HG03159 (cell line): Measurements from ENCODE around the gene NDE1.
"Not testable (repeated sequence)": the region's sequence is repeated elsewhere in the genome, so short reads cannot be mapped to it uniquely, and the experiment has no call there.

Source experiments
- ATAC-seq: cut with Tn5 transposase; IDR thresholded peaks from one replicate; pipeline ENCODE4 v1.9.1; 2021; ENCODE audit warnings: mild to moderate bottlenecking, moderate library complexity; ENCODE audit not compliant: unreplicated experiment

NDE1 gene

GRCh38 chr16:15692508-15692907 lies 42.5 kb downstream of the NDE1 start:
- not testable (repeated sequence) for ATAC-seq

DNA sequence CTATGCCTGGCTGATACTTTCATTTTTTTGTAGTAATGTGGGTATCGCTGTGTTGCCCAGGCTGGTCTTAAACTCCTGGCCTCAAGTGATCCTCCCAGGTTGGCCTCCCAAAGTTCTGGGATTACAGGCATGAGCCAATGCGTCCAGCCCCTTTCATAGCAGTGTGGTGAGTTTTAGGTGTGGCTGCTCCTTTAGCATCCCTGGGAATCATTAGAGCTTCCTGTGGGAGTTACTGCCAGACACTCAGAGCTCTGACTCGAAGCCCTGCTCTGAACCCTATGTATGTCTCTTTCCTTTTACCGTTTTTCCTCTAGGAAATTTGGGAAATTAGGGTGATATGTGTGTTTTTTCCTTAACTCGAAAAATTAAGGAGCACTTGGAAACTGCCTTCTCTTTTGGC lies 44.5 kb downstream of the NDE1 start:
- no peak for ATAC-seq

GRCh38 chr16:15699819-15700218 lies 49.8 kb downstream of the NDE1 start:
- ATAC-seq: no peak

DNA sequence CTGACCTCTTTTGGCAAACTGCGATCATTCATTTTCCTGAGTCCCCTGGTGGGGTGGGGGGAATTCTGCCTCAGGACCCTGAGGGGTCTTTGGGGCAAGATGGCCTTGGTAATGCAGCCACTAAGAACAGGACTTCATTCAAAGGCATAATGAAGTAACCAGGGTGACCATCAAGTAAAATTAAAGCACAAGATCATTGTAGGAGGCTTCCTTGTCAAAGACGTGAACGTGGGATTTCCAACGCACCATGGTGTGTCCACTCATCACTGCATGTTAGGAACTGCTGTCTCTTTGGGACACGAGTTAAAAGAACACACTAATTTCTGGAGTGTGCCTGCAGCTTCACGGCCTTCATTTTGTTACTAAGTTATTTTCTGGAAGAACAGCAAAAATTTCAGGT lies 51.3 kb downstream of the NDE1 start:
- no peak for ATAC-seq

DNA sequence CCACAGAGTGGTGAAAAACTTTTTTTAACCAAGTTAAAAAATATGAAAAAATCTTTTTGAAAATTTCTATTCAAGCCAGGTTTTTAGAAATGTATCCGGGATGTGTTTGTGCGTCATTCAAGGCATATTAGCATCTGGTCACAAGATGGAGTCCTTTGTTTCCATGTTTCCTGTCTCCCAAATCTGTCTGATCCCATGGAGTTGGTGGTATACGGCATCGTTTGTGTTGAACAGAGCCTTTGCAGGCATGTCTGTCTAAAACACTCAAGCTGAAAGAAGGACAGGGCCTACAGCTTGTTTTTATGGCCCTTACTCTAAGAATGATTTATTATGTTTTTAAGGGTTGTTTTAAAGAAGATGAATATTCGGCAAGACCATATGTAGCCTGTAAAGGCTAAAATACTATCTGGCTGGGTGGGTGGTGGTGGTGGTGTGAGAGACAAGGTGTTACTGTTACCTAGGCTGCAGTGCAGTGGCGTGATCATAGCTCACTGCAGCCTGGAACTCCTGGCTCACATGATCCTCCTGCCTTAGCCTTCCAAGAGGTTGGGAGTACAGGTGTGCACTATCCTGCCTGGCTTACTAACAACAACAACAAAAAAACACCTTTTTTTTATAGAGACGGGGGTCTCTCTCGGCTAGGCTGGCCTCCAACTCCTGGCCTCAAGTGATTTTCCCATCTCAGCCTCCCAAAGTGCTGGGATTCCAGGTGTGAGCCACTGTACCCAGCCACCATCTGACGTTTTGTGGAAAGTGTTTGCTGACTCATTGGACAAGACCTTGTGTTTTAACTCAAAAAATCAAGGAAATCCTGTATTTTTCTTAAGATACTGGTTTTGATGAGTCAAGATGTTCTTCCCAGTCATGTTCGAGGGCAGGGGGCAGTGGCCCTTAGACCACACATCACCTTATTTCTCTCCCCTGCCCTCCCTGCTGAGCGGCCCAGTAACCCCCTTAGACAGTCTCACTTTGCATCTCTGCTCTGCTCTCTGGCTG lies 52.2 kb downstream of the NDE1 start:
- ATAC-seq: no peak

- no peak for ATAC-seq
Observed at GRCh38 chr16:15703029-15703736, 53.1 kb downstream of the NDE1 start.

DNA sequence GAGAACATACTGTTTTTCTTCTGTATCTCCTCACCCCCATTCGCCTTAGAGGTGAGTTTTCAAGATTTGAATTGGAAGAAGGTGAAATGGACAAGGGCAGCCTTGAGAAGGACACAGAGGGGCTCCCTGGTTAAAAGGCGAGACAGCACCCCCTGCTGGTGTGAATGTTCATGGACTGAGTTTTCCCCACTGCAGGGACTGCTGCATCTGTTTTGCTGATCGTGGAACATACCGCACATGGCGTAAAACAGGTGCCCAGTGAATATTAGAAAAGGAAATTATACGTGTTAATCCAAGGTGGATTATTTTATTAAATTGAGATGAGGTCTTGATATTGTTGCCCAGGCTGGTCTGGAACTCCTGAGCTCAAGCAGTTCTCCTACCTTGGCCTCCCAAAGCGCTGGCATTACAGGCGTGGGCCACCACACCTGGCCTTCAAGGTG lies 54.5 kb downstream of the NDE1 start:
- no peak for ATAC-seq

- ATAC-seq: no peak
Observed at GRCh38 chr16:15705064-15705565, 55.1 kb downstream of the NDE1 start.

- ATAC-seq: no peak
Observed at GRCh38 chr16:15707332-15707731, 57.3 kb downstream of the NDE1 start.

GRCh38 chr16:15708096-15708495 lies 58.1 kb downstream of the NDE1 start:
- no peak for ATAC-seq

DNA sequence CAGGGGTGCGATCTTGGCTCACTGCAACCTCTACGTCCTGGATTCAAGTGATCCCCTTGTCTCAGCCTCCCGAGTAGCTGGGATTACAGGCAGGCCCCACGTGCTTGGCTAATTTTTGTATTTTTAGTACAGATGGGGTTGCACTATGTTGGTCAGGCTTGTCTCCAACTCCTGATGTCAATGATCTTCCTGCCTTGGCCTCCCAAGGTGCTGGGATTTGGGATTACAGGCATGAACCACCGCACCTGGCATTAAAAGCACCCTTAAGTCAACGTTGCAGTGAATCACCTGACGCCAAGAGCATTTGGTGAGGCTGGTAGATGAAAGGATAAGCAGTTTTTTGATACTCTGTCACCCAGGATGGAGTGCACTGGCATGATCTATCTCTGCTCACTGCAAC lies 59.0 kb downstream of the NDE1 start:
- no peak for ATAC-seq

GRCh38 chr16:15714393-15715172 lies 64.5 kb downstream of the NDE1 start:
- no peak for ATAC-seq

DNA sequence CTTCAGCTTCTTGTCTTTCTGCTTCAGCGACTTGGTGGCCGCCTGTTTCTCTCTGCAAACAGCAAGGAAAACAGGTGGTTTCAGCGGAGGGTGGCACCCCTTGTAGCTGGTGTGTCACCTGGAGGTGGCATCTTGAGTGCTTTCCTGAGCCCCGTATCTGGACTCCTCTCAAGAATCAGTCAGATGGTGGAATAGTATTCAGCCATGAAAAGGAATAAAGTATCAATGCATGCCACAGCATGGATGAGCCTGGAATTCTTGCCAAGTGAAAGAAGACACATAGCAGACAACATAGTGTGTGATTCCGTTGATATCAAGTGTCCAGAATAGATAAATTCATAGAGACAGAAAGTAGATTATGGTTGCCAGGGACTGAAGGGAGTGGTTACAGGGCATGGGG lies 65.2 kb downstream of the NDE1 start:
- no peak for ATAC-seq

DNA sequence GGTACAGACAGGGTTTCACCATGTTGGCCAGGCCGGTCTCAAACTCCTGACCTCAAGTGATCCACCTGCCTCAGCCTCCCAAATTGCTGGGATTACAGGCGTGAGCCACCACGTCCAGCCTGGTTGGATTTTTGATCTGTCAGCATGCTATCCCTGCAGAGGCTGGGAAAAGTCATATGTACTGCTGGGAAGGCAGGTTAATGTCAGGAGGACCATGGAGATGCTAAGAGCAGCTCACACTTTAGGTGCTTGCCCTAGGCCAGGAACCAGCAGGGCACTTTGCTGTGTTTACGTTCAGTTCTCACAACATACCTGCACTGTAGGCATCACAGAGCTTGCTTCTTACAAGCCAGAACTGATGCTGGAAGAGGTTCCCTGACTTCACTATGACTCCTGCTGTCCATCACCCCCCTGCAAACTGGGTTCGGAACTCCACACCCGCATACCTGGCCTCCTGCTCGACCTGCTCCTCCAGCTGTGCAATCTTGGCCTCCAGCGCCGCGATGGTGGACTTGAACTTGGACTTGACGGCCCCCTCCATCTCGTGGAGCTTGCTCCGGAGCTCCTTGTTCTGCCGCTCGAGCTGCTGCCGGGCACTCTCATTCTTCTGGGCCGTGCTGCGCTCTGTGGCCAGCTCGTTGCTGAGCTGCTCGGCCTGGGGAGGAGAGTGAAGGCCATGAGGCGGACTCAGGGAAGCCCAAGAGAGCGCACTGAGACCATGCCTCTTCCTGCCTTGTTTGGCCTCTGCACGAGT lies 66.8 kb downstream of the NDE1 start:
- ATAC-seq: no peak

DNA sequence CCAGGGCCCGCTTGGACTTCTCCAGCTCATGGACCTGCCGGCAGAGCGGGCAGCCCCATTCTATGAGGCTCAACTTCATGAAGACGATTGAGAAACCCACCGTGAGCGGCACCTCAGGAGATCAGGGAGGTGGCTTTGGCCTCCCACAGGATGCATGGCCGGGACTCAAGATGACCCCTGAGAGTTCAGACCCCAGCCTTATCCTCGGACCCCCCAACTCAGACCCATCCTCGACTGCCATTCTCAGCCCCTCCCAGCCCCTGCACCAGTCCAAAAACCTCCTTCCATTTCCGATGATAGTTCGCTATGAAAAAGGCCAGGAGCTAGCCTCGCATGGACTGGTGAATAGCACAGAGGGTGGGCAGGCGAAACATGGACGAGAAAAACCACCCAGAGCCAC lies 71.0 kb downstream of the NDE1 start:
- no peak for ATAC-seq

- no peak for ATAC-seq
Observed at GRCh38 chr16:15723808-15724207, 73.8 kb downstream of the NDE1 start.

GRCh38 chr16:15725641-15726240 lies 75.7 kb downstream of the NDE1 start:
- no peak for ATAC-seq

GRCh38 chr16:15726715-15727114 lies 76.7 kb downstream of the NDE1 start:
- no peak for ATAC-seq

DNA sequence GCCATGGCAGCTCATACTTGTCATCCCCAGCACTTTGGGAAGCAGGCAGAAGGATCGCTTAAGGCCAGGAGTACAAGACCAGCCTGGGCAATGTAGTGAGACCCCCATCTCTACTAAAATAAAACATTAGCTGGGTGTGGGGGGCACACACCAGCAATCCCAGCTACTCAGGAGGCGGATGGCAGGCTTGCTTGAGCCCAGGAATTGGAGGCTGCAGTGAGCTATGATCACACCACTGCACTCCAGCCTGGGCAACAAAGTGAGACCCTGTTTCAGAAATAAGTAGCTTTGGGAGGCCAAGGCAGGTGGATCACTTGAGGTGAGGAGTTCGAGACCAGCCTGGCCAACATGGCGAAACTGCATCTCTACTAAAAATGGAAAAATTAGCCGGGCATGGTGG lies 77.7 kb downstream of the NDE1 start:
- not testable (repeated sequence) for ATAC-seq

DNA sequence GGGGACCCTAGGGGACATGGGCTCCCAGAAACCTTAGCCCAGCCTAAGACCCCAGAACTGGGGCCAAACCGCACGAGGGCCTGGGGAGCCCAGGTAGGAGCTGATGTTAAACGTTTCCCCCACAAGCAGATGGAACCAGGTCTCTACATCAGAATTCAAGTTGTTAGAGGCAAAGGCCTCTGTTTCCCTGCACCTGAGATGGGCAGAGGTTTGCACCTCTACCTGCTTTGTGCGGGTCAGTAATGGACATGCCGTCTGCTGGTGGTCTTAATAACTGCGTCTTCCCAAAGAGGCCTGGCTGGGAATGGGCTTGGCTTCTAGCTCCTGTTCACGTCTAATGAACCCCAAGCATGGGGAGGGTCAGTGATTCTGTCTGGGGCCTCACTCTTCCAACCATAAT lies 79.1 kb downstream of the NDE1 start:
- no peak for ATAC-seq
